NB4 (cell line): ENCODE results near the gene DIS3L2.

Source experiments
- CTCF ChIP-seq: IDR thresholded peaks from one replicate; pipeline ENCODE4 v1.5.1; 2012; ENCODE audit warnings: low read depth, low read length
- POLR2A ChIP-seq: IDR thresholded peaks from 2 replicates; pipeline ENCODE4 v1.6.1; 2011; ENCODE audit warnings: mild to moderate bottlenecking; ENCODE audit not compliant: insufficient read length; ENCODE audit errors: extremely low read depth

GRCh38 chr2:232174662-232175061, 213.1 kb downstream of the DIS3L2 start:
- TF ChIP-seq POLR2A (no peak), CTCF (no peak)
